Inferior parietal cortex (tissue), 1 donor: Measurements from ENCODE around the gene PRKCZ.
A peak's percentile ranks its signal among the peaks of the same experiment; 100 is the strongest.
"Not testable (repeated sequence)": the region's sequence is repeated elsewhere in the genome, so short reads cannot be mapped to it uniquely, and the experiment has no call there.

ENCODE experiments used
- DNase-seq: peaks from one replicate; pipeline ENCODE4 v3.0.0-alpha.2; 2016; ENCODE audit errors: extremely low spot score

Gene PRKCZ

GRCh38 chr1:2084306-2084705, 34.1 kb downstream of the PRKCZ start:
- no peak for DNase-seq

GRCh38 chr1:2085080-2085479, 34.9 kb downstream of the PRKCZ start:
- no peak for DNase-seq

GRCh38 chr1:2086446-2087078, 36.4 kb downstream of the PRKCZ start:
- no peak for DNase-seq

GRCh38 chr1:2087766-2088165, 37.6 kb downstream of the PRKCZ start:
- peak; percentile 63 for DNase-seq

- no peak for DNase-seq
Observed at GRCh38 chr1:2088458-2088857, 38.2 kb downstream of the PRKCZ start.

GRCh38 chr1:2089051-2089450, 38.8 kb downstream of the PRKCZ start:
- no peak for DNase-seq

GRCh38 chr1:2090216-2090890, 40.1 kb downstream of the PRKCZ start:
- DNase-seq: no peak

GRCh38 chr1:2091611-2092604, 41.7 kb downstream of the PRKCZ start:
- peak; percentile 57 for DNase-seq

GRCh38 chr1:2093055-2093454, 42.8 kb downstream of the PRKCZ start:
- no peak for DNase-seq

GRCh38 chr1:2093636-2094035, 43.4 kb downstream of the PRKCZ start:
- DNase-seq: no peak

GRCh38 chr1:2094269-2095158, 44.3 kb downstream of the PRKCZ start:
- not testable (repeated sequence) for DNase-seq

GRCh38 chr1:2095394-2095793, 45.2 kb downstream of the PRKCZ start:
- DNase-seq: no peak

- no peak for DNase-seq
Observed at GRCh38 chr1:2095981-2096736, 45.9 kb downstream of the PRKCZ start.

GRCh38 chr1:2097386-2098300, 47.4 kb downstream of the PRKCZ start:
- DNase-seq: no peak

- DNase-seq: no peak
Observed at GRCh38 chr1:2098301-2098698, 48.1 kb downstream of the PRKCZ start.

GRCh38 chr1:2098839-2099785, 48.9 kb downstream of the PRKCZ start:
- peak; percentile 82 for DNase-seq

GRCh38 chr1:2099886-2100779, 49.9 kb downstream of the PRKCZ start:
- DNase-seq: no peak

- no peak for DNase-seq
Observed at GRCh38 chr1:2100780-2101108, 50.5 kb downstream of the PRKCZ start.
